NCI-H2029 (cell line): ENCODE measurements around the gene DUSP18.
"Not testable (repeated sequence)": the region's sequence is repeated elsewhere in the genome, so short reads cannot be mapped to it uniquely, and the experiment has no call there.

ENCODE experiments used
- DNase-seq: peaks from one replicate; lab custom pipeline; 2025; lab: John Stamatoyannopoulos, UW

The DUSP18 gene

GRCh38 chr22:30640361-30640760, 27.3 kb downstream of the DUSP18 start:
- DNase-seq: no peak

GRCh38 chr22:30637701-30638114, 30.0 kb downstream of the DUSP18 start:
- DNase-seq: no peak

GRCh38 chr22:30636226-30637077, 31.2 kb downstream of the DUSP18 start:
- DNase-seq: peak; percentile 1

- peak; percentile 68 for DNase-seq
Measured at GRCh38 chr22:30635273-30636225, 32.1 kb downstream of the DUSP18 start, which contains the start of gene SLC35E4. Gene SLC35E4 (plus strand): TSS chr22:30635781. CDS start chr22:30636451, 670 bp downstream.

- peak; percentile 75 for DNase-seq
Measured at GRCh38 chr22:30634471-30635233, 33.0 kb downstream of the DUSP18 start.

GRCh38 chr22:30631469-30631868, 36.2 kb downstream of the DUSP18 start:
- DNase-seq: not testable (repeated sequence)

- DNase-seq: peak; percentile 1
Measured at GRCh38 chr22:30628491-30628890, 39.2 kb downstream of the DUSP18 start.

- DNase-seq: no peak
Measured at GRCh38 chr22:30627471-30627870, 40.2 kb downstream of the DUSP18 start.

- no peak for DNase-seq
Measured at GRCh38 chr22:30626413-30626812, 41.3 kb downstream of the DUSP18 start.

- DNase-seq: not testable (repeated sequence)
Measured at GRCh38 chr22:30619909-30620308, 47.8 kb downstream of the DUSP18 start.

- DNase-seq: no peak
Measured at GRCh38 chr22:30617819-30618218, 49.9 kb downstream of the DUSP18 start.

GRCh38 chr22:30615543-30615954, 52.1 kb downstream of the DUSP18 start:
- DNase-seq: no peak

GRCh38 chr22:30614879-30615278, 52.8 kb downstream of the DUSP18 start:
- no peak for DNase-seq

GRCh38 chr22:30614268-30614667, 53.4 kb downstream of the DUSP18 start:
- DNase-seq: no peak

GRCh38 chr22:30612789-30613188, 54.9 kb downstream of the DUSP18 start:
- DNase-seq: no peak
